Tibial nerve (tissue), 4 donors: Measurements from ENCODE around the gene ASCC1. TPM values are rescaled to one million over a fixed set of nuclear protein-coding genes. Genes with fewer than 3 reads are reported as not detected.

Source experiments
- DNase-seq, 2 donors: peaks; one replicate each; pipeline ENCODE4 v3.0.0-alpha.2; 2019; ENCODE audit warnings: low spot score in 2 of 2
- H3K27ac ChIP-seq, 4 donors: fragments of 200-600 bp; sonication (generic) in 3 of 4; one replicate each; pipeline ENCODE4 v1.5.1; 2017 to 2019; ENCODE audit warnings: mild to moderate bottlenecking in 1 of 4
- H3K27me3 ChIP-seq, 2 donors: fragments of 200-600 bp; sonication (generic) in 1 of 2; one replicate each; pipeline versions ENCODE4 v1.5.1 to v1.6.0; 2017 to 2019
- H3K36me3 ChIP-seq, 3 donors: fragments of 200-600 bp; sonication (generic); one replicate each; pipeline ENCODE4 v1.5.1; 2018 to 2019
- H3K4me1 ChIP-seq, 4 donors: fragments of 200-600 bp; sonication (generic) in 3 of 4; one replicate each; pipeline ENCODE4 v1.5.1; 2017 to 2019
- H3K4me3 ChIP-seq, 4 donors: fragments of 200-600 bp; sonication (generic) in 3 of 4; one replicate each; pipeline ENCODE4 v1.5.1; 2017 to 2019; ENCODE audit warnings: mild to moderate bottlenecking in 1 of 4, moderate library complexity in 1 of 4
- H3K9me3 ChIP-seq, 4 donors: fragments of 200-600 bp; sonication (generic) in 3 of 4; one replicate each; pipeline ENCODE4 v1.5.1; 2017 to 2019
- EP300 ChIP-seq, 2 donors: sonication (generic); formaldehyde crosslinking; IDR thresholded peaks; one replicate each; pipeline ENCODE4 v1.6.1; 2017; ENCODE audit warnings: antibody characterized with exemption in 2 of 2, mild to moderate bottlenecking in 1 of 2
- POLR2A ChIP-seq, 2 donors: fragments of 450-650 bp; IDR thresholded peaks; one replicate each; pipeline ENCODE4 v1.6.1; 2017; ENCODE audit warnings: antibody characterized with exemption in 2 of 2, mild to moderate bottlenecking in 2 of 2, moderate library complexity in 2 of 2
- WGBS, 2 donors: methylation state at CpG; one replicate each; pipeline ENCODE4 v1.1.5; 2018; 5-methylcytosine and 5-hydroxymethylcytosine counted together
- total RNA-seq, 4 donors: library from RNA; depleted of rRNA; stranded (reverse); fragments of >200 nt; gene quantifications; one replicate each; pipeline ENCODE4 v1.1.0, GENCODE V29; 2016
- TF ChIP-seq, protein P1 (sequence below), 5 experiments: fragments of 200-600 bp in 3 of 5; fragments of 450-650 bp in 2 of 5; sonication (generic) in 3 of 5; IDR thresholded peaks; one replicate each; pipeline ENCODE4 v1.5.1; 2016 to 2019; ENCODE audit warnings: antibody characterized with exemption in 5 of 5, mild to moderate bottlenecking in 3 of 5, moderate library complexity in 2 of 5

Gene ASCC1
- total RNA-seq, 4 donors from 2014 or later = 34.2 to 85.7 (median 54.2) TPM

DNA sequence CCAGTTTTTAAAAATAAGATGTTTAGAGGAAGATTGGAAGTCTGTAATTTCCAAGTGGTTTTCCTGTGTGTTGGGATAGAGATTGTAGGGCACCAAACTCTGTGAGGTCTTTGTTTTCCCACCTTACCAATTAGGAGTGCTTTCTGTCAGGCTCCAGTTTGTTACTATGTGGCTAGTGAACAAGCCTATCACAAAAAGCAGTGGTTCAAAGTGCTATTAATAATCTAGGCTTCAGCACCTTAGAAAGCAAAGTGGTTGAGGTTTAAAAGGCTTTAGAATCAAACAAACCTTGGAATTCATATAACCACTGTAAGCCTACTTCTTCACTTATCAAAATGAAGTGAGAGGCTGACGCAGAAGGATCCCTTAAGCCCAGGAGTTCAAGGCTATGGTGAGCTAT is 11.4 kb downstream of the ASCC1 start:
- no peak for DNase-seq
- TF ChIP-seq EP300 (IDR thresholded peaks at IDR 0.05) (no peak), POLR2A (IDR thresholded peaks at IDR 0.05) (no peak)
- TF ChIP-seq, protein P1, sequence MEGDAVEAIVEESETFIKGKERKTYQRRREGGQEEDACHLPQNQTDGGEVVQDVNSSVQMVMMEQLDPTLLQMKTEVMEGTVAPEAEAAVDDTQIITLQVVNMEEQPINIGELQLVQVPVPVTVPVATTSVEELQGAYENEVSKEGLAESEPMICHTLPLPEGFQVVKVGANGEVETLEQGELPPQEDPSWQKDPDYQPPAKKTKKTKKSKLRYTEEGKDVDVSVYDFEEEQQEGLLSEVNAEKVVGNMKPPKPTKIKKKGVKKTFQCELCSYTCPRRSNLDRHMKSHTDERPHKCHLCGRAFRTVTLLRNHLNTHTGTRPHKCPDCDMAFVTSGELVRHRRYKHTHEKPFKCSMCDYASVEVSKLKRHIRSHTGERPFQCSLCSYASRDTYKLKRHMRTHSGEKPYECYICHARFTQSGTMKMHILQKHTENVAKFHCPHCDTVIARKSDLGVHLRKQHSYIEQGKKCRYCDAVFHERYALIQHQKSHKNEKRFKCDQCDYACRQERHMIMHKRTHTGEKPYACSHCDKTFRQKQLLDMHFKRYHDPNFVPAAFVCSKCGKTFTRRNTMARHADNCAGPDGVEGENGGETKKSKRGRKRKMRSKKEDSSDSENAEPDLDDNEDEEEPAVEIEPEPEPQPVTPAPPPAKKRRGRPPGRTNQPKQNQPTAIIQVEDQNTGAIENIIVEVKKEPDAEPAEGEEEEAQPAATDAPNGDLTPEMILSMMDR (IDR thresholded peaks at IDR 0.05) = no peak
- Histone ChIP-seq H3K4me1 (no peaks in the 10 kb centered on the region), H3K36me3 (peaks cover 0 to 99% (median 0%) of the 10 kb centered on the region in 3 donors), H3K27ac (no peak overlapping the region), H3K27me3 (no peaks in the 10 kb centered on the region), H3K4me3 (no peak overlapping the region), H3K9me3 (no peaks in the 10 kb centered on the region)
- 100% methylated on average over 1 of the region's 1 CpG for WGBS, 2 donors

DNA sequence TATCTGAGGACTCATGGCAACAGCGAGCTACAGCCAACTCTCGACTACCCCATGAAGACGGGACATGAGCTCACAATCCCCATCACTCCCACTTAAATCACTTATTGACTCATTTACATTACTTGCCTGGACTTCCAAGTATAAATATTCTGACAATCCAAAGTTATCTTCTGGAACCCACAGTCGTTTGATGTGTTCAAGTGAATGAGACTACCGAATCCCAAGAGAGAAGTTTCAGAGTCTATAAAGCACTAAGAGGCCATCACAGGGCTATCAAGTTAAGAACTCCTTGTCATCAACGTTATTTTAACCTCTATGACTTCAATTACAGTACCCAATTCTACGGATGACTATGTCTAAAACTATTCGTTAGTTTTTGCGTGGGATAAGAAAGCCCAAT is 11.8 kb downstream of the ASCC1 start:
- DNase-seq = no peak
- Histone ChIP-seq H3K4me3 (no peak overlapping the region), H3K36me3 (peaks cover 0 to 99% (median 0%) of the 10 kb centered on the region in 3 donors), H3K9me3 (no peaks in the 10 kb centered on the region), H3K27ac (no peak overlapping the region), H3K4me1 (no peaks in the 10 kb centered on the region), H3K27me3 (no peaks in the 10 kb centered on the region)
- WGBS, 2 donors = 71 to 80% methylated on average over 9 of the region's 9 CpGs
- TF ChIP-seq, protein P1 (IDR thresholded peaks at IDR 0.05) = no peak
- TF ChIP-seq EP300 (IDR thresholded peaks at IDR 0.05) = no peak

DNA sequence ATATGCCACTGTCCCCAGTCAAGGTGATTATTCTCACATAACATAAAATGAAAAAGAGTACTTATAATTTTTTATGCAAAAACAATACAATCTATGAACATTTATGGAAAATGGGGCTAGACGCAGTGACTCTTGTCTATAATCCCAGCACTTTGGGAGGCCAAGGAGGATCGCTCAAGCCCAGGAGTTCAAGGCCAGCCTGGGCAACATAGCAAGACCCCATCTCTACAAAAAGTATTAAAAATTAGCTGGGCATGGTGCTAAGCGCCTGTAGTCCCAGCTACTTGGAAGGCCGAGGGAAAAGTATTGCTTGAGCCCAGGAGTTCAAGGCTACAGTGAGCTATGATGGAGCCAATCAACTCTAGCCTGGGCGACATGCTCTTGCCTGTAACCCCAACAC is 14.8 kb downstream of the ASCC1 start:
- Histone ChIP-seq H3K4me1 (no peaks in the 10 kb centered on the region), H3K27ac (no peak overlapping the region), H3K9me3 (no peaks in the 10 kb centered on the region), H3K36me3 (peaks cover 0 to 87% (median 0%) of the 10 kb centered on the region in 3 donors), H3K27me3 (no peaks in the 10 kb centered on the region), H3K4me3 (no peak overlapping the region)
- 94 to 96% methylated on average over 5 of the region's 5 CpGs for WGBS, 2 donors
- no peak for DNase-seq
- TF ChIP-seq, protein P1 (IDR thresholded peaks at IDR 0.05) = no peak
- TF ChIP-seq EP300 (IDR thresholded peaks at IDR 0.05) = no peak
- no peak for TF ChIP-seq POLR2A (IDR thresholded peaks at IDR 0.05)

DNA sequence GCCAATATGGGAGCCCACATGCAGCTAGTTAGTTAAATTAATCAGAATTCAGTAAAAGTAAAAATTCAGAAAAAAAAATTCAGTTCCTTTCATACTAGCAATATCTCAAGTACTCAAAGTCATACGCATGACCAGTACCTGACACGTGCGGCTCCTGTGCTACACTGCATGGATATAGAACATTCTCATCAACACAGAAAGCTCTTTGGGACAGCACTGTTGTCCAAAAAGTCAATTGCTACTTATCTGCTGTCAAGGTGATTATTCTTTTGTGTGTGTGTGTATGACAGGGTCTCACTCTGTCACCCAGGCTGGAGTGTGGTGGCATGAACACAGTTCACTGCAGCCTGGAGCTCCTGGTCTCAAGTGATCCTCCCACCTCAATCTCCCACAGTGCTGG is 15.2 kb downstream of the ASCC1 start:
- no peak overlapping the region for H3K4me3 ChIP-seq
- H3K9me3 ChIP-seq = no peaks in the 10 kb centered on the region
- H3K4me1 ChIP-seq = no peaks in the 10 kb centered on the region
- 96 to 97% methylated on average over 3 of the region's 3 CpGs for WGBS, 2 donors
- H3K27me3 ChIP-seq = no peaks in the 10 kb centered on the region
- TF ChIP-seq POLR2A (IDR thresholded peaks at IDR 0.05) (no peak), EP300 (IDR thresholded peaks at IDR 0.05) (no peak)
- TF ChIP-seq, protein P1 (IDR thresholded peaks at IDR 0.05) = no peak
- DNase-seq = no peak
- no peak overlapping the region for H3K27ac ChIP-seq
- H3K36me3 ChIP-seq = peaks cover 0 to 87% (median 0%) of the 10 kb centered on the region in 3 donors

DNA sequence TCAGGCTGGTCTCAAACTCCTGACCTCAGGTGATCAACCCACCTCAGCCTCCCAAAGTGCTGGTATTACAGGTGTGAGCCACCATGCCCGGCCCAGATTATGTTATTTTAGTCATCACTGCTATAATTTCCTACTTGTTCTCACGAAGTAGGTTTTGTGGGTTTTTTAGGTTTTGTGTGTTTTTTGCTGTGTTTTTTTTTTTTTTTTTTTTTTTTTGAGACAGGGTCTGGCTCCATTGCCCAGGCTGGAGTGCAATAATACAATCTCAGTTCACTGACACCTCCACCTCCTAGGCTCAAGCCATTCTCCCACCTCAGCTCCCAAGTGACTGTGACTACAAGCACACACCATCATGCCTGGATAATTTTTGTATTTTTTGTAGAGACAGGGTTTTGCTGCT is 21.1 kb downstream of the ASCC1 start:
- TF ChIP-seq POLR2A (IDR thresholded peaks at IDR 0.05) (no peak), EP300 (IDR thresholded peaks at IDR 0.05) (no peak)
- TF ChIP-seq, protein P1 (IDR thresholded peaks at IDR 0.05) = no peak
- H3K27ac ChIP-seq = no peak overlapping the region
- H3K9me3 ChIP-seq = no peaks in the 10 kb centered on the region
- 88% methylated on average over 2 of the region's 2 CpGs for WGBS, 2 donors
- peaks cover 0 to 86% (median 0%) of the 10 kb centered on the region in 3 donors for H3K36me3 ChIP-seq
- H3K27me3 ChIP-seq = no peaks in the 10 kb centered on the region
- no peak overlapping the region for H3K4me3 ChIP-seq
- H3K4me1 ChIP-seq = no peaks in the 10 kb centered on the region
- no peak for DNase-seq
